ENCODE results near the gene ADRA2B.
"Not testable (repeated sequence)": the region's sequence is repeated elsewhere in the genome, so short reads cannot be mapped to it uniquely, and the experiment has no call there.

Gene ADRA2B

GRCh38 chr2:96065381-96065930 is 50.9 kb downstream of the ADRA2B start:
- DNase-seq: no peak

GRCh38 chr2:96064760-96065159 is 51.6 kb downstream of the ADRA2B start:
- not testable (repeated sequence) for DNase-seq

GRCh38 chr2:96064047-96064675 is 52.2 kb downstream of the ADRA2B start:
- not testable (repeated sequence) for DNase-seq

GRCh38 chr2:96063116-96063899 is 53.1 kb downstream of the ADRA2B start:
- DNase-seq: not testable (repeated sequence)
